ENCODE measurements around the gene SLC8A2. TPM values are rescaled to one million over a fixed set of nuclear protein-coding genes. Genes with fewer than 3 reads are reported as not detected.

The SLC8A2 gene
- total RNA-seq, 4 donors from 2014 or later: 0.19 to 1.4 (median 0.47) TPM; not detected in 1

GRCh38 chr19:47498561-47498960 is 26.9 kb upstream of the SLC8A2 start:
- ATAC-seq (ENCODE audit: low FRiP score): no peak
- no peak for DNase-seq (ENCODE audit: low spot score)
- TF ChIP-seq CTCF (IDR thresholded peaks at IDR 0.05): no peak

DNA sequence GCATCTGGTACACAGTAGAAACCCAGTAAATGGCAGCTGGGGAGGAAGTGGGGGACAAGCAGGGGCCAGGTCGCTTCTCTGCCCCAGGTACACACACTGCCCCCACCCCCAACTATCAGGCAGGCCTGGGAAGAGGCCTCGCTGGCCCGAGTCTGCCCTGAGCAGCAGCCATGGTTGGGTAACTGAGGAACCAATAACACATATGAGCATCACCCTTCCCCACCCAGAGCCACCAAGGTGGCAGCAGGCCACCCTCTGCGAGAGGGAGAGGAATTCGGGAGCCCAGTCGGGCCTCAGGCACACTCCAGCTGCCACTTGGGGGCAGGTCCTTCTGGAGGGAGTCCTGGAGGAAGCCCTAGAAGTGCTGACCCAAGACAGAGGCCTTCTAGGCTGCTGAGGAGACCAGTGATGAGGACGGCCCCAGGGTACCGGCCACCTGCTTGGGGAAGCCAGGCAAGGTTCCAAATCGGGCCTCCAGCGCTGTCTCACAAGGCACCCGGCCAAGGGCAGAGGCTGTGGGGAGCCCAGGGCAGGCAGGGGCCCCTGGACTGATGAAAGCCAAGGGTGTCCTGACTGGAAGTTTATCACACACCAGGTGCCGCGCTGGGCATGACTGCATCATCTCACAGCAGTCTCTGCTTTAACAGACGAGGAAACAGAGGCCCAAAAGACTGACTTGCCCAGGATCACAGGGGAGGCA is 26.3 kb upstream of the SLC8A2 start:
- ATAC-seq (ENCODE audit: low FRiP score) (no peak), DNase-seq (ENCODE audit: low spot score) (no peak)
- no peak for TF ChIP-seq CTCF (IDR thresholded peaks at IDR 0.05)

GRCh38 chr19:47497050-47497766 is 25.5 kb upstream of the SLC8A2 start:
- no peak for TF ChIP-seq CTCF (IDR thresholded peaks at IDR 0.05)
- ATAC-seq (ENCODE audit: low FRiP score) (no peak), DNase-seq (ENCODE audit: low spot score) (no peak)

GRCh38 chr19:47495478-47496372 is 24.0 kb upstream of the SLC8A2 start:
- no peak for ATAC-seq (ENCODE audit: low FRiP score)
- TF ChIP-seq CTCF (IDR thresholded peaks at IDR 0.05): no peak
- DNase-seq (ENCODE audit: low spot score): no peak

DNA sequence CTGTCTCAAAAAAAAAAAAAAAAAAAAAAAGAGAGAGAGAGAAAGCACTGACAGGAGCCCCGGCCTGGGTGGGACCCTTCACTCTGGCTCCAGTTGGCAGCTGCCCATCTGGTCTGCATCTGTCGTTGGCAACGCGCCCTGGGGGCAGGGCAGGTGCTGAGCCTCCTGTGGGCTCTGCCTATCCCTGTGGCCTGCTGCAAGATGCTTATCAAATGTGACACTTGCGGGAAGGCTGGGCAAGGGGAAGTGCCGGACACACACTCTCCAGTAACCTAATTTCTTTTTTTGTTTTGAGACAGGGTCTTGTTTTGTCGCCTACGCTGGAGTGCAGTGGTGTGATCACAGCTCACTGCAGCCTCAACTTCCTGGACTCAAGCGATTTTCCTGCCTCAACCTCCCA is 23.0 kb upstream of the SLC8A2 start:
- no peak for TF ChIP-seq CTCF (IDR thresholded peaks at IDR 0.05)
- no peak for DNase-seq (ENCODE audit: low spot score)
- no peak for ATAC-seq (ENCODE audit: low FRiP score)

- ATAC-seq (ENCODE audit: low FRiP score) (no peak), DNase-seq (ENCODE audit: low spot score) (no peak)
- TF ChIP-seq CTCF (IDR thresholded peaks at IDR 0.05): no peak
Measured at GRCh38 chr19:47494211-47494547, 22.5 kb upstream of the SLC8A2 start.

Data from omental fat pad (tissue), 4 donors.